Measurements from ENCODE around the gene CAPZB.

- TF ChIP-seq SIN3A (IDR thresholded peaks at IDR 0.05; ENCODE audit: borderline replicate concordance, insufficient read depth, low read length) (no peak), POLR2AphosphoS5 (IDR thresholded peaks at IDR 0.05; ENCODE audit: low read depth, low read length) (no peak), REST (IDR thresholded peaks at IDR 0.05; ENCODE audit: insufficient read depth in 1 of 2, low read depth in 2 of 2, low read length in 2 of 2) (no peak)
Measured at GRCh38 chr1:19411612-19412011, 73.7 kb downstream of the CAPZB start.
